ENCODE measurements around the gene MGME1. TPM values are rescaled to one million over a fixed set of nuclear protein-coding genes. Genes with fewer than 3 reads are reported as not detected.

MGME1 gene
- total RNA-seq, 4 donors from 2014 or later = 11.2 to 18.9 (median 12.0) TPM

- DNase-seq = no peak
- no peak overlapping the region for H3K27ac ChIP-seq
- intact Hi-C loops (cut with DNase I) = no loop called here
- H3K36me3 ChIP-seq = peaks cover 0 to 72% (median 0%) of the 10 kb centered on the region in 3 donors
- H3K4me1 ChIP-seq = no peaks in the 10 kb centered on the region
- WGBS, 2 donors = 73 to 79% methylated on average over 2 to 4 of the region's 5 CpGs
- TF ChIP-seq CTCF (IDR thresholded peaks at IDR 0.05) = no peak
- no peak for TF ChIP-seq POLR2A (IDR thresholded peaks at IDR 0.05)
- H3K9me3 ChIP-seq = no peaks in the 10 kb centered on the region
- no peak overlapping the region for H3K4me3 ChIP-seq
- H3K27me3 ChIP-seq = peaks cover 0 to 9% (median 0%) of the 10 kb centered on the region in 4 donors
These were observed 65.2 kb downstream of the MGME1 start for GRCh38 chr20:18034039-18034438.

GRCh38 chr20:18039063-18039462 lies 70.2 kb downstream of the MGME1 start:
- TF ChIP-seq CTCF (IDR thresholded peaks at IDR 0.05) = no peak
- TF ChIP-seq POLR2A (IDR thresholded peaks at IDR 0.05) = no peak
- Histone ChIP-seq H3K4me3 (no peak overlapping the region), H3K36me3 (peaks cover 0 to 79% (median 0%) of the 10 kb centered on the region in 3 donors), H3K27ac (no peak overlapping the region), H3K9me3 (peaks cover 0 to 6% (median 0%) of the 10 kb centered on the region in 3 donors), H3K27me3 (peaks cover 0 to 22% (median 0%) of the 10 kb centered on the region in 4 donors), H3K4me1 (no peaks in the 10 kb centered on the region)
- 78 to 86% methylated on average over 5 of the region's 5 CpGs for WGBS, 2 donors
- intact Hi-C loops (cut with DNase I) = no loop called here
- DNase-seq = no peak

Small RNAs within 50 kb of the gene (small RNA-seq; reads per million reads assigned to genes)
- 341 to 524 (median 454) reads per million in 4 donors for gene SNORD17

Other genes with a start within 250 kb of the MGME1 start
- 100 to 1,000 TPM in 2 of 4 donors, 10 to 100 TPM in 2; 43.6 to 137 (median 98.5) TPM for gene SNX5, start 224 bp upstream of the MGME1 start, total RNA-seq
- 10 to 100 TPM in 2 of 4 donors, 1 to 10 TPM in 2; 8.1 to 14.7 (median 9.4) TPM for gene OVOL2, start 88.9 kb downstream of the MGME1 start, total RNA-seq
- gene KAT14, start 168.8 kb downstream of the MGME1 start, total RNA-seq = 10 to 100 TPM in 2 of 4 donors, 1 to 10 TPM in 2; 6.5 to 11.8 (median 9.8) TPM
- 10 to 100 TPM in 2 of 4 donors, 1 to 10 TPM in 2; 2.8 to 17.0 (median 7.7) TPM for gene PET117, start 168.8 kb downstream of the MGME1 start, total RNA-seq